H1 (cell line): ENCODE measurements around the gene POLD1. TPM values are rescaled to one million over a fixed set of nuclear protein-coding genes. Genes with fewer than 3 reads are reported as not detected.

Source experiments
- CTCF ChIA-PET: fragments of 300-600 bp; sonication (Branson Sonifier 250); formaldehyde crosslinking; loops from one replicate; lab custom pipeline; 2021; ENCODE audit not compliant: partially characterized antibody; lab: Charles Lee
- POLR2A ChIA-PET: fragments of 300-600 bp; sonication (Branson Sonifier 250); formaldehyde crosslinking; loops from one replicate; lab custom pipeline; 2021; ENCODE audit warnings: inconsistent platforms; ENCODE audit not compliant: partially characterized antibody; lab: Charles Lee
- DNase-seq, 2 experiments: peaks; one replicate each; pipeline versions ENCODE4 v3.0.0 to v3.0.0-alpha.2; 2010 to 2022; ENCODE audit warnings: low spot score in 2 of 2, low read depth in 1 of 2, mixed read lengths in 1 of 2
- FAIRE-seq: peaks from 2 replicates; lab custom pipeline; 2011; peaks lifted over from hg19 to GRCh38; lab: Jason Lieb, UNC
- H2AFZ ChIP-seq: 2 replicates; pipeline ENCODE4 v1.8.1; 2012; ENCODE audit warnings: low read length, inconsistent platforms
- H2AK5ac ChIP-seq: 2 replicates; pipeline ENCODE4 v1.6.1; 2013; ENCODE audit warnings: low read depth, low read length
- H2BK120ac ChIP-seq: replicated peaks from 2 replicates; pipeline ENCODE3; 2013; ENCODE audit warnings: low read depth, low read length, inconsistent platforms
- H2BK12ac ChIP-seq: 2 replicates; pipeline ENCODE4 v1.6.1; 2013; ENCODE audit warnings: low read depth, low read length
- H2BK15ac ChIP-seq: 2 replicates; pipeline ENCODE4 v1.6.1; 2013; ENCODE audit warnings: low read length
- H2BK20ac ChIP-seq: 2 replicates; pipeline ENCODE4 v1.6.1; 2013; ENCODE audit warnings: low read length
- H2BK5ac ChIP-seq: 2 replicates; pipeline ENCODE4 v1.6.1; 2013; ENCODE audit warnings: low read depth, low read length
- H3K14ac ChIP-seq: 2 replicates; pipeline ENCODE4 v1.6.1; 2013; ENCODE audit warnings: inconsistent platforms; ENCODE audit not compliant: insufficient read length
- H3K18ac ChIP-seq: 2 replicates; pipeline ENCODE4 v1.6.1; 2013; ENCODE audit warnings: low read length; ENCODE audit errors: extremely low read depth
- H3K23ac ChIP-seq: 2 replicates; pipeline ENCODE4 v1.6.1; 2013; ENCODE audit warnings: inconsistent platforms; ENCODE audit not compliant: insufficient read length
- H3K23me2 ChIP-seq: 2 replicates; pipeline ENCODE4 v1.6.1; 2013; ENCODE audit warnings: low read depth, low read length
- H3K27ac ChIP-seq: 2 replicates; pipeline ENCODE4 v1.6.1; 2011; ENCODE audit warnings: low read depth, low read length, inconsistent platforms
- H3K27me3 ChIP-seq, 4 experiments: replicated peaks in 1 of 4; 1 replicate in 1 of 4; 2 replicates in 3 of 4; pipeline versions ENCODE4 v1.6.1 to v1.8.1; 2011 to 2013; ENCODE audit warnings: low read length in 3 of 4, mild to moderate bottlenecking in 3 of 4, inconsistent platforms in 2 of 4, mixed read lengths in 2 of 4, moderate library complexity in 1 of 4; ENCODE audit not compliant: control insufficient read depth in 3 of 4, insufficient read depth in 3 of 4; ENCODE audit errors: extremely low read depth in 1 of 4
- H3K36me3 ChIP-seq, 4 experiments: 2 replicates each; pipeline versions ENCODE4 v1.6.1 to v1.8.1; 2011 to 2013; ENCODE audit warnings: mild to moderate bottlenecking in 4 of 4, low read length in 3 of 4, moderate library complexity in 2 of 4, control low read depth in 1 of 4, inconsistent platforms in 1 of 4; ENCODE audit not compliant: insufficient read depth in 4 of 4, control insufficient read depth in 2 of 4
- H3K4ac ChIP-seq: replicated peaks from 2 replicates; pipeline ENCODE3; 2013; ENCODE audit warnings: low read length, low read depth, mixed read lengths, inconsistent platforms; ENCODE audit not compliant: insufficient read length
- H3K4me1 ChIP-seq, 4 experiments: replicated peaks in 1 of 4; 1 replicate in 1 of 4; 2 replicates in 3 of 4; pipeline versions ENCODE4 v1.6.1 to v1.8.1; 2011 to 2013; ENCODE audit warnings: low read length in 3 of 4, inconsistent platforms in 2 of 4, mixed read lengths in 1 of 4; ENCODE audit not compliant: insufficient read depth in 4 of 4, control insufficient read depth in 3 of 4
- H3K4me2 ChIP-seq, 2 experiments: 2 replicates each; pipeline versions ENCODE4 v1.6.1 to v1.8.1; 2011 to 2013; ENCODE audit warnings: low read depth in 2 of 2, low read length in 2 of 2, control low read depth in 1 of 2, inconsistent platforms in 1 of 2, mild to moderate bottlenecking in 1 of 2; ENCODE audit not compliant: insufficient read depth in 1 of 2
- H3K4me3 ChIP-seq, 4 experiments: fragments of 200-600, 300-600 bp in 1 of 4; sonication (generic), shearing (Covaris generic), sonication (Bioruptor Twin) in 1 of 4; 2 replicates each; pipeline versions ENCODE4 v1.5.1 to v1.8.1; 2011 to 2016; ENCODE audit warnings: low read length in 4 of 4, low read depth in 3 of 4, control low read depth in 2 of 4, inconsistent platforms in 2 of 4, mild to moderate bottlenecking in 2 of 4, mixed read lengths in 1 of 4, moderate library complexity in 1 of 4; ENCODE audit not compliant: insufficient read depth in 2 of 4; ENCODE audit errors: extremely low read depth in 1 of 4
- H3K56ac ChIP-seq: replicated peaks from 2 replicates; pipeline ENCODE3; 2013; ENCODE audit warnings: low read depth, mild to moderate bottlenecking, mixed read lengths, low read length, inconsistent platforms; ENCODE audit not compliant: insufficient read length
- H3K79me1 ChIP-seq: 2 replicates; pipeline ENCODE4 v1.6.1; 2013; ENCODE audit warnings: low read depth, low read length, control low read depth
- H3K79me2 ChIP-seq, 2 experiments: 2 replicates each; pipeline versions ENCODE4 v1.6.1 to v1.8.1; 2012 to 2013; ENCODE audit warnings: low read length in 2 of 2, mild to moderate bottlenecking in 2 of 2, inconsistent platforms in 1 of 2; ENCODE audit not compliant: insufficient read depth in 2 of 2, control insufficient read depth in 1 of 2
- H3K9ac ChIP-seq, 4 experiments: replicated peaks in 1 of 4; 1 replicate in 1 of 4; 2 replicates in 3 of 4; pipeline versions ENCODE4 v1.6.1 to v1.8.1; 2011 to 2013; ENCODE audit warnings: low read depth in 3 of 4, low read length in 3 of 4, control low read depth in 2 of 4, mild to moderate bottlenecking in 2 of 4, moderate library complexity in 2 of 4, inconsistent platforms in 1 of 4; ENCODE audit errors: extremely low read depth in 1 of 4
- H3K9me3 ChIP-seq, 2 experiments: 2 replicates each; pipeline versions ENCODE4 v1.6.1 to v1.8.1; 2012 to 2013; ENCODE audit warnings: mild to moderate bottlenecking in 2 of 2, moderate library complexity in 2 of 2, control low read depth in 1 of 2, inconsistent platforms in 1 of 2, low read depth in 1 of 2, low read length in 1 of 2, mixed read lengths in 1 of 2; ENCODE audit not compliant: insufficient read depth in 2 of 2
- H4K20me1 ChIP-seq, 2 experiments: replicated peaks in 1 of 2; 2 replicates each; pipeline versions ENCODE3 to v1.8.1; 2011 to 2013; ENCODE audit warnings: inconsistent platforms in 2 of 2, low read length in 2 of 2, mild to moderate bottlenecking in 1 of 2; ENCODE audit not compliant: insufficient read depth in 2 of 2, control insufficient read depth in 1 of 2
- H4K5ac ChIP-seq: 2 replicates; pipeline ENCODE4 v1.6.1; 2013; ENCODE audit warnings: low read length, low read depth, mixed read lengths, inconsistent platforms; ENCODE audit not compliant: insufficient read length
- H4K8ac ChIP-seq: 2 replicates; pipeline ENCODE4 v1.8.0; 2013; ENCODE audit warnings: mild to moderate bottlenecking, moderate library complexity, low read length, inconsistent platforms; ENCODE audit not compliant: insufficient read depth; ENCODE audit errors: extremely low read depth
- H4K91ac ChIP-seq: replicated peaks from 2 replicates; pipeline ENCODE3; 2013; ENCODE audit warnings: low read length, mixed read lengths, inconsistent platforms; ENCODE audit not compliant: insufficient read length
- CHD1 ChIP-seq: IDR thresholded peaks from 2 replicates; pipeline ENCODE4 v1.6.1; 2012; ENCODE audit warnings: low read depth, low read length, improper control_type of control experiment
- MAX ChIP-seq: IDR thresholded peaks from 2 replicates; pipeline ENCODE4 v1.6.1; 2012; ENCODE audit warnings: inconsistent platforms
- NANOG ChIP-seq: IDR thresholded peaks from 2 replicates; pipeline ENCODE4 v1.6.1; 2011; ENCODE audit warnings: low read length, low read depth, mild to moderate bottlenecking, inconsistent platforms; ENCODE audit not compliant: insufficient read depth, poor library complexity, severe bottlenecking
- RFX5 ChIP-seq: IDR thresholded peaks from 2 replicates; pipeline ENCODE4 v1.6.1; 2011; ENCODE audit warnings: low read depth, low read length, improper control_type of control experiment, borderline replicate concordance
- SIRT6 ChIP-seq: IDR thresholded peaks from one replicate; pipeline ENCODE4 v1.7.1; 2012; ENCODE audit warnings: low read length, inconsistent platforms
- WGBS, 2 experiments: shearing (Covaris generic) in 1 of 2; methylation state at CpG; one replicate each; pipeline versions ENCODE4 v1.1.6 to v1.1.7; 2013 to 2015; ENCODE audit warnings: low lambda C conversion rate in 2 of 2, mixed read lengths in 2 of 2, inconsistent platforms in 1 of 2, low coverage in 1 of 2, missing lambda C conversion rate in 1 of 2; ENCODE audit not compliant: insufficient replicate concordance in 2 of 2, insufficient coverage in 1 of 2, insufficient read length in 1 of 2; ENCODE audit errors: extremely low coverage in 1 of 2, missing lambda C conversion rate in 1 of 2; 5-methylcytosine and 5-hydroxymethylcytosine counted together
- polyA plus RNA-seq, 7 experiments: library from polyadenylated mRNA; depleted of rRNA in 3 of 7; stranded (reverse) in 5 of 7; unstranded in 2 of 7; fragments of >200 nt in 5 of 7; fragments of 200-250 nt in 2 of 7; gene quantifications; 1 replicate in 5 of 7; 2 replicates in 1 of 7; 4 replicates in 1 of 7; pipeline versions ENCODE4 v1.2.1 to v1.2.3, GENCODE V29; 2011 to 2013; ENCODE audit warnings: missing spikeins in 2 of 7, mixed read lengths in 2 of 7
- total RNA-seq: library from RNA; stranded (reverse); fragmentation: NEBNext Ultra II Directional; extraction: Animal tissue kit (Norgen Biotek cat#: 25700); gene quantifications from 2 replicates; pipeline ENCODE4 v1.2.1, GENCODE V29; 2021

Gene POLD1
- total and polyA plus RNA-seq, 2 of the 8 experiments (the other 6 are each of a cell fraction or from before 2014, with no cell fraction given), result 141 to 142 TPM

- Histone ChIP-seq H2BK12ac (no peak overlapping the region), H3K9ac (no peak overlapping the region), H3K23me2 (peaks cover 7% of the 10 kb centered on the region; the same call in 1 of the 2 replicates), H3K36me3 (no peaks in the 10 kb centered on the region), H4K5ac (no peak overlapping the region), H4K20me1 (peaks cover 0 to 3% of the 10 kb centered on the region in 2 experiments), H3K79me2 (no peaks in the 10 kb centered on the region), H2BK15ac (no peak overlapping the region), H3K79me1 (no peaks in the 10 kb centered on the region), H3K9me3 (no peaks in the 10 kb centered on the region), H2BK20ac (0 out of 2 replicates have a peak overlapping the region, but pooled peaks have one; percentile 32), H3K23ac (no peak overlapping the region), H4K91ac (no peak overlapping the region), H3K4me3 (no peak overlapping the region), H2BK5ac (no peak overlapping the region), H3K27me3 (no peaks in the 10 kb centered on the region; a peak in 2 of 7 replicates), H2AFZ (no peak overlapping the region), H3K4me2 (no peak overlapping the region), H3K18ac (no peak overlapping the region), H3K4me1 (peaks cover 0 to 7% (median under 1%) of the 10 kb centered on the region in 4 experiments; a peak in 2 of 7 replicates), H3K27ac (no peak overlapping the region), H3K14ac (no peak overlapping the region), H4K8ac (no peak overlapping the region), H3K56ac (no peak overlapping the region), H3K4ac (no peak overlapping the region), H2BK120ac (no peak overlapping the region), H2AK5ac (no peak overlapping the region)
- ChIA-PET CTCF (interaction anchor here (0.8 to 4.0 kb wide), 9 partner anchors 8 to 216 kb away, joined by 3 to 16 read pairs (median 5); no protein-coding TSS in a partner anchor), POLR2A (interaction anchor here (0.6 to 1.4 kb wide), 4 partner anchors 12 to 159 kb away, joined by 3 to 6 read pairs (median 4); partner anchors contain the start of gene POLD1)
- DNase-seq (no peak), FAIRE-seq (no peak)
- WGBS, 2 experiments, result 100% methylated on average over 2 of the region's 3 CpGs; no CpG with 5 or more reads in 1 of the 2 experiments
- TF ChIP-seq CHD1, result no peak
- no peak for TF ChIP-seq MAX
- no peak for TF ChIP-seq NANOG
- no peak for TF ChIP-seq RFX5
- no peak for TF ChIP-seq SIRT6
Measured at GRCh38 chr19:50453243-50453642, 69.1 kb downstream of the POLD1 start.
